HUES6 (cell line): Measurements from ENCODE around the gene FAM204A.

Experiments
- H3K27ac ChIP-seq: 2 replicates; pipeline ENCODE4 v1.7.0; 2013; ENCODE audit warnings: low read depth, mild to moderate bottlenecking, low read length, inconsistent platforms
- H3K27me3 ChIP-seq: 2 replicates; pipeline ENCODE4 v1.6.1; 2013; ENCODE audit warnings: low read length; ENCODE audit not compliant: control insufficient read depth, insufficient read depth
- H3K36me3 ChIP-seq: 2 replicates; pipeline ENCODE4 v1.6.1; 2013; ENCODE audit warnings: low read length; ENCODE audit not compliant: control insufficient read depth, insufficient read depth
- H3K4me1 ChIP-seq: 2 replicates; pipeline ENCODE4 v1.6.1; 2013; ENCODE audit warnings: low read length; ENCODE audit not compliant: control insufficient read depth, insufficient read depth
- H3K4me3 ChIP-seq: 2 replicates; pipeline ENCODE4 v1.5.1; 2013; ENCODE audit warnings: low read depth, low read length
- H3K9ac ChIP-seq: one replicate; pipeline ENCODE4 v1.6.1; 2013; ENCODE audit warnings: mild to moderate bottlenecking, low read length
- H3K9me3 ChIP-seq: 2 replicates; pipeline ENCODE4 v1.6.1; 2013; ENCODE audit warnings: low read depth, low read length; ENCODE audit not compliant: control insufficient read depth, insufficient read depth

Gene FAM204A

DNA sequence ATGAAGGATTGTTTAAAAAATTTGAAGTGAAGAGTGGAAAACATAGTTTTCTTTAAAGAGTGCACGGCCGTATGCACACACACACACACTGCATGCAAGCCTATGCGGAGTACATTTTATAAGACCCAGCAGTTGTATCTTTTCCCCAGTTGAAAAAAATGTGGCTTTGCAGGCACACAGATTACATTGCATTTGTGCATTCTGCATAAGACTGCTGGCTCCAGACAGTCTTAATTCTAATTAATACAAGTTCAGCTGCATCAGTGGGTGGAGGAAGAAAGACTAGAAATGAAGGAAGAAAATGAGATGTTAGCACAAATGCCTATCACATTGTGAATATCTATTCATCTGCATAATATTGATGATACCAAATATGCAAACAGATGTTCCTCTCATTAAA is 79.6 kb downstream of the FAM204A start:
- Histone ChIP-seq H3K27ac (no peak overlapping the region), H3K36me3 (no peaks in the 10 kb centered on the region), H3K4me1 (peaks cover 43% of the 10 kb centered on the region), H3K27me3 (peaks cover 75% of the 10 kb centered on the region), H3K4me3 (no peak overlapping the region), H3K9me3 (no peaks in the 10 kb centered on the region), H3K9ac (no peak overlapping the region)

- Histone ChIP-seq H3K4me3 (no peak overlapping the region), H3K9me3 (no peaks in the 10 kb centered on the region), H3K36me3 (no peaks in the 10 kb centered on the region), H3K4me1 (peaks cover 25% of the 10 kb centered on the region), H3K27ac (no peak overlapping the region), H3K27me3 (peaks cover 63% of the 10 kb centered on the region), H3K9ac (no peak overlapping the region)
Observed at GRCh38 chr10:118259288-118259906, 82.7 kb downstream of the FAM204A start.

DNA sequence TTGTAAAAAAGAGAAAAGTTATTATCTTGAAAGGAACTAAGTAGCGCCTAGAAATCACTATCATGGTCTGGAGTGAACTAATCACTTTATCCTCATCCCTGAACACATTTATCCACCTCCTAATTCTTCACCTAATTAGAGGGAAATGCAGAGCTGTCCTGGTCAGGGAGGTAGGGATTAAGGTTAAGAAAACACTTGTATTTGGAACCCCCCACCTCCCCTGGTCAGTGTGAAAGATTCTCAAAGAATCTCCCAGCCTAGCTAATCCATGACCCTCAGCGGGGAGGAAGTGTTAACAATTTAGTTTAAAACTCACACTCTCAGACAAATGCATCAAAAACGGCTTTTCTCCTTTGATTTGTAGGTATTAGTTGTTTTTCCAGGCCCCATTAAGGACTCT is 83.8 kb downstream of the FAM204A start:
- H3K9ac ChIP-seq = no peak overlapping the region
- no peak overlapping the region for H3K27ac ChIP-seq
- H3K4me3 ChIP-seq = no peak overlapping the region
- H3K36me3 ChIP-seq = no peaks in the 10 kb centered on the region
- H3K9me3 ChIP-seq = no peaks in the 10 kb centered on the region
- H3K27me3 ChIP-seq = peaks cover 65% of the 10 kb centered on the region
- H3K4me1 ChIP-seq = peaks cover 25% of the 10 kb centered on the region

GRCh38 chr10:118256825-118257570 is 85.1 kb downstream of the FAM204A start:
- no peaks in the 10 kb centered on the region for H3K9me3 ChIP-seq
- H3K4me3 ChIP-seq = no peak overlapping the region
- H3K36me3 ChIP-seq = no peaks in the 10 kb centered on the region
- peaks cover 56% of the 10 kb centered on the region for H3K27me3 ChIP-seq
- H3K27ac ChIP-seq = no peak overlapping the region
- peak overlapping the region; percentile 19 for H3K9ac ChIP-seq
- peaks cover 25% of the 10 kb centered on the region for H3K4me1 ChIP-seq

DNA sequence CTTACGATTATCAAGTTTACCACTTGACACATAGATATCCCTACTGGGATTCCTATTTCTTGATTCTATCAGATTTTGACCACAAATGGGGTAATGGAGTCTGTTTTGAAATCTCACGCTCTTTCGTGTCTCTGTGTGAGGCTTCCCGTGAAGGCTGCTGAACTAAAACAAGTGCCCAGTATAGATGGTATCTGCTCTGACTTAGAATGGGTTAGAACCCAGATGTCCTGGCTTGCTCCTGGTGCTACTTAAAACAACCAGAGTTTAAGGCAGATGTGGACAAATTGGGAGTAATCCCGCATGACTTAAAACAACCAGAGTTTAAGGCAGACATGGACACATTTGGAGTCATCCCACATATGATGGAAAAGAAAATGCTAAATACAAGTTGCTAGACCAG is 85.9 kb downstream of the FAM204A start:
- Histone ChIP-seq H3K9me3 (no peaks in the 10 kb centered on the region), H3K36me3 (no peaks in the 10 kb centered on the region), H3K4me1 (peaks cover 25% of the 10 kb centered on the region), H3K27me3 (peaks cover 49% of the 10 kb centered on the region), H3K9ac (peak overlapping the region; percentile 19), H3K27ac (no peak overlapping the region), H3K4me3 (no peak overlapping the region)

- Histone ChIP-seq H3K36me3 (no peaks in the 10 kb centered on the region), H3K9ac (no peak overlapping the region), H3K9me3 (no peaks in the 10 kb centered on the region), H3K27me3 (peaks cover 45% of the 10 kb centered on the region), H3K27ac (no peak overlapping the region), H3K4me1 (peaks cover 27% of the 10 kb centered on the region), H3K4me3 (no peak overlapping the region)
Observed at GRCh38 chr10:118255355-118255754, 86.8 kb downstream of the FAM204A start.

GRCh38 chr10:118254654-118255053 is 87.5 kb downstream of the FAM204A start:
- Histone ChIP-seq H3K36me3 (no peaks in the 10 kb centered on the region), H3K27me3 (peaks cover 40% of the 10 kb centered on the region), H3K4me3 (no peak overlapping the region), H3K9ac (no peak overlapping the region), H3K9me3 (no peaks in the 10 kb centered on the region), H3K27ac (no peak overlapping the region), H3K4me1 (peaks cover 29% of the 10 kb centered on the region)

DNA sequence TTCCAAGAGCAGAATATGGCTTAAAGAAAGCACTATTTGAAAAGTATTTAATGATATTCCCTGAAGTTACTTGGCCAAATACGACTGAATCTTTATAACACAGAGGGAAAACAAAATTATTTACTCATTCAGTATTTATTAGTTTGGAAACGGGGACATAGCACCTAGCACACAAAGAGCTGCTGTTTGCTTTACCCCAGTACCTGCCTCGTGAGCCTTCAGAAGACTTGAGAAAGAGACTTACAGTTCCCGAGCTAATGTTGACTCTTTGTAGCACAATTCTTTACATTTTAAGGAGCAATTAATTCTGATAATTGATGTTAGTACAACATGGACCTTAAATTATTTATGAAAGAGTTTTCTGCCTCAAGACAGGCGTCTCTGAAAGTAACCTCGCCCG is 88.7 kb downstream of the FAM204A start:
- H3K36me3 ChIP-seq = no peaks in the 10 kb centered on the region
- H3K4me1 ChIP-seq = peaks cover 21% of the 10 kb centered on the region
- H3K27me3 ChIP-seq = peaks cover 51% of the 10 kb centered on the region
- no peak overlapping the region for H3K9ac ChIP-seq
- H3K4me3 ChIP-seq = no peak overlapping the region
- no peaks in the 10 kb centered on the region for H3K9me3 ChIP-seq
- no peak overlapping the region for H3K27ac ChIP-seq

DNA sequence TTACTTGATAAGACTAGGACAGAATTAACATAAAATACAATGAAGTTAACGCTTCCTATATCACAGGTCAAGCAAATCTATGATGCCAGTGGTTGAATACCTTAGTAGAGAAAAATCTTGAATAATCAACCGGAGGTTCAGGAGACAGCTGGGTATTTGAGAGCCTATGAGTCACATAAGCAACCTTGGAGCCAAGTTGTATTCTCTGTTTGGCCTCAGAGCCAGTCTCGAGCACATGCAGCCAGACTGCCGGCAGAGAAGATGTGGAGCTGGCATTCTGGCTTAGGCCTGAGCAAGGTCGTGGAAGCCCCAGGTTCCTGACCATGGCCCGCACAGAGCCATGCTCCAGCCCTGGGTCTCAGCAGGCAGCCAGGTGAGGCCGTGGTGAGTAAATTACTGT is 90.3 kb downstream of the FAM204A start:
- H3K27me3 ChIP-seq = peaks cover 56% of the 10 kb centered on the region
- H3K4me3 ChIP-seq = no peak overlapping the region
- no peaks in the 10 kb centered on the region for H3K36me3 ChIP-seq
- H3K27ac ChIP-seq = no peak overlapping the region
- H3K9ac ChIP-seq = no peak overlapping the region
- H3K4me1 ChIP-seq = peaks cover 14% of the 10 kb centered on the region
- no peaks in the 10 kb centered on the region for H3K9me3 ChIP-seq

DNA sequence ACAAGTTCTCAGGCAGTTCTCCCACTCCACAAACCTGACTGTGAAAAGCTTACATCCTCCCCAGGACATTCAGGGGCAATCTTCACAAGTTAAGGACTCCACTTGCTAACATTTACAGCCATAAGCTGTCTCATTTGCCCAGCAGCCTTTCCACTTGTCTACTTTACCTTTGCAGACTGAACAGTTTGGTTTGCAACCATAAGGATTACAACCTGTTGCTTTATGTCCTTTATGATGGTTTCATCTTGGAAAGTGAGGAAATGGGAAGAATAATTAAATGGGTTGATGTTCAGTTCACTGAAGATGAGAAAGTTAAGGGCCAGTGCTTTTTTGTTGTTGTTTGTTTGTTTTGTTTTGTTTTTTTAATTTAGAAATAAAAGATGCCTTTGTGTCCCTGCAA is 92.4 kb downstream of the FAM204A start:
- peaks cover 68% of the 10 kb centered on the region for H3K27me3 ChIP-seq
- no peak overlapping the region for H3K27ac ChIP-seq
- no peaks in the 10 kb centered on the region for H3K9me3 ChIP-seq
- no peak overlapping the region for H3K9ac ChIP-seq
- H3K4me1 ChIP-seq = peaks cover 23% of the 10 kb centered on the region
- no peaks in the 10 kb centered on the region for H3K36me3 ChIP-seq
- no peak overlapping the region for H3K4me3 ChIP-seq
